Nephron (organoid): Measurements from ENCODE around the gene LIPC.

ENCODE experiments used
- H3K27ac Mint-ChIP-seq, 3 experiments: 2 replicates each; pipeline ENCODE4 v1.8.0; 2020; ENCODE audit warnings: mixed read lengths in 3 of 3, mild to moderate bottlenecking in 2 of 3, moderate library complexity in 1 of 3
- H3K27me3 Mint-ChIP-seq: 2 replicates; pipeline ENCODE4 v1.8.0; 2021; ENCODE audit warnings: low read depth, mild to moderate bottlenecking, moderate library complexity, mixed read lengths
- H3K36me3 Mint-ChIP-seq: 2 replicates; pipeline ENCODE4 v1.8.0; 2020; ENCODE audit warnings: low read depth, mixed read lengths
- H3K4me1 Mint-ChIP-seq: 2 replicates; pipeline ENCODE4 v1.8.0; 2020; ENCODE audit warnings: mixed read lengths
- H3K4me3 Mint-ChIP-seq, 3 experiments: 2 replicates each; pipeline ENCODE4 v1.8.0; 2020; ENCODE audit warnings: mild to moderate bottlenecking in 3 of 3, mixed read lengths in 3 of 3, moderate library complexity in 2 of 3
- H3K9me3 Mint-ChIP-seq: 2 replicates; pipeline ENCODE4 v1.8.0; 2020; ENCODE audit warnings: mixed read lengths
- TF ChIP-seq, protein P1 (sequence below), 3 experiments: fragments of 200-600 bp; sonication (generic); IDR thresholded peaks; one replicate each; pipeline ENCODE4 v1.5.0; 2021; ENCODE audit warnings: antibody characterized with exemption in 3 of 3; ENCODE audit not compliant: unreplicated experiment in 3 of 3

The LIPC gene

DNA sequence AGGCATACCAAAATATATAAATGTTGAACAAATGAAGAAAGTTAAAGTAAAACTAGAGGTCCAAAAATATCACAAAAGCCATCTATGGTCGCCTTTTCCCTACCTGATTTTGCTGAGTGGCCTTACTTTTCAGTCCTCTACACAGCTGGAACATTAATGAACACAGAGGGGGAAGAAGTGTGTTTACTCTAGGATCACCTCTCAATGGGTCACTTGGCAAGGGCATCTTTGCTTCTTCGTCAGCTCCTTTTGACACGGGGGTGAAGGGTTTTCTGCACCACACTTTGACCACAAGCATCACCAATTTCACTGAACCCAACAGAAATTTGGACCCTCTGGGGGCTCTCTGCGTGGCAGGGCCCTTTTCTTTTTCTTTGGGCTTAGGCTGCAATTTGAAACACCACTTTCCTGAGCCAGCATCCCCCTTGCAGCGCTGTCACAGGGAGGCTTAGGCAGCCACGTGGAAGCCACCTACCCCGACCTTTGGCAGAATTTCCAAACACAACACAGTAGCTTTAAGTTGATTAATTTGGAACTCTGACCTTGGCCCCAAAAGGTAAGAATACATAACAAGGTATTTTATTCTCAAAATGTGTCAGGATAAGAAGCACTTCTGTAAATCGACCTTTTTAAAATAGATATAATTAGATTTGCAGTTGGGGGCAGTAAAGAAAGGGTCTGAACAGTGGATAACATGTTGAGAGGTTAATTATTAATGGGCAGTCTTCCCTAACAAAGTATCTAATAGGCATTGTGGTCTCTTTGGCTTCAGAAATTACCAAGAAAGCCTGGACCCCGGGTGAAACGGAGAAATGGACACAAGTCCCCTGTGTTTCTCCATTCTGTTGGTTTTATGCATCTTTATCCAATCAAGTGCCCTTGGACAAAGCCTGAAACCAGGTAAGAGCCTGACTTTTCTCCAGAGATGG lies at the start of gene LIPC:
Gene LIPC (plus strand): TSS at position 771 of the 929 bp plus-strand sequence. CDS start 42 bp downstream, at position 813.
- no peaks in the 10 kb centered on the region for H3K36me3 Mint-ChIP-seq
- peak within 1 kb of the TSS; percentile 8 to 65 (median 32) for H3K27ac Mint-ChIP-seq
- TF ChIP-seq, protein P1, sequence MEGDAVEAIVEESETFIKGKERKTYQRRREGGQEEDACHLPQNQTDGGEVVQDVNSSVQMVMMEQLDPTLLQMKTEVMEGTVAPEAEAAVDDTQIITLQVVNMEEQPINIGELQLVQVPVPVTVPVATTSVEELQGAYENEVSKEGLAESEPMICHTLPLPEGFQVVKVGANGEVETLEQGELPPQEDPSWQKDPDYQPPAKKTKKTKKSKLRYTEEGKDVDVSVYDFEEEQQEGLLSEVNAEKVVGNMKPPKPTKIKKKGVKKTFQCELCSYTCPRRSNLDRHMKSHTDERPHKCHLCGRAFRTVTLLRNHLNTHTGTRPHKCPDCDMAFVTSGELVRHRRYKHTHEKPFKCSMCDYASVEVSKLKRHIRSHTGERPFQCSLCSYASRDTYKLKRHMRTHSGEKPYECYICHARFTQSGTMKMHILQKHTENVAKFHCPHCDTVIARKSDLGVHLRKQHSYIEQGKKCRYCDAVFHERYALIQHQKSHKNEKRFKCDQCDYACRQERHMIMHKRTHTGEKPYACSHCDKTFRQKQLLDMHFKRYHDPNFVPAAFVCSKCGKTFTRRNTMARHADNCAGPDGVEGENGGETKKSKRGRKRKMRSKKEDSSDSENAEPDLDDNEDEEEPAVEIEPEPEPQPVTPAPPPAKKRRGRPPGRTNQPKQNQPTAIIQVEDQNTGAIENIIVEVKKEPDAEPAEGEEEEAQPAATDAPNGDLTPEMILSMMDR (IDR thresholded peaks at IDR 0.05; ENCODE audit: unreplicated experiment in 3 of 3) = no peak
- peaks cover 27% of the 10 kb centered on the region for H3K4me1 Mint-ChIP-seq
- H3K9me3 Mint-ChIP-seq = no peaks in the 10 kb centered on the region
- peaks cover 20% of the 10 kb centered on the region for H3K27me3 Mint-ChIP-seq
- peak within 1 kb of the TSS in 1 of 3 experiments; percentile 2 for H3K4me3 Mint-ChIP-seq

DNA sequence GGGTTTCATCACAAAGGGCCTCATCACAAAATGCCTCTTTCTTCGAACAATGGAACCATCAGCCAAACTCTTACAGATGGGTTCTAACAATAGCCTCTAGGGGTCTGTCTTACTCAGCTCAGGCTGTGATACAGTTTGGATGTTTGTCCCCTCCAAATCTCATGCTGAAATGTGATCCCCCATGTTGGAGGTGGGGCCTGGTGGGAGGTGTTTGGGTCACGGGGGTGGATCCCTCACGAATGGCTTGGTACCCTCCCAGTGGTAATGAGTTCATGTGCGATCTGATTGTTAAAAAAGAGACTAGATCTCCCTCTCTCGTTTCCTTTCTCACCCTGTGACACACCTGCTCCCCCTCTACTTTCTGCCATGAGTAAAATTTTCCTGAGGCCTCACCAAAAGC lies 47.9 kb upstream of the LIPC start:
- H3K36me3 Mint-ChIP-seq = no peaks in the 10 kb centered on the region
- H3K27me3 Mint-ChIP-seq = no peaks in the 10 kb centered on the region

DNA sequence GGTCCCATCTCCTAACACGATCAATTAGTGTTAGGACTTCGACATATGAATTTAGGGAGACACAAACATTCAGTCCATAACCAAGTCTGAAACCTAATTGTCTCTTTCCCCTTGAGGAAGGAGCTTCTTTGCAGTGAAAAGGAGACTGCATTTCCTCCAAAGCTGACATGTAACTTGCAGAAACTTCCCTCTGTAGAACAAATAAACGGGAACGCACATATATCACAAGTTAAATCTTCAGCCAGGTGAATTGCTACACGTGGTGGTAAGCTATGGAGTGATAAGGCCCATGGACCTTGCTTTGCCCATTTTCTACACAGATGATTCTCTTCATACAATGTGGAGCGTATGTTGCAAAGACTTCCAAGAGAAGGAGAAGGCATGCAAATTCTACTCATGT lies 47.1 kb upstream of the LIPC start:
- H3K27me3 Mint-ChIP-seq = no peaks in the 10 kb centered on the region
- TF ChIP-seq, protein P1 (IDR thresholded peaks at IDR 0.05; ENCODE audit: unreplicated experiment in 3 of 3) = no peak
- H3K36me3 Mint-ChIP-seq = no peaks in the 10 kb centered on the region
- peaks cover 4% of the 10 kb centered on the region for H3K4me1 Mint-ChIP-seq
- H3K9me3 Mint-ChIP-seq = no peaks in the 10 kb centered on the region
- H3K27ac Mint-ChIP-seq = no peak overlapping the region
- no peak overlapping the region for H3K4me3 Mint-ChIP-seq

More for the DNA sequence above, 47.9 kb upstream of the LIPC start:
- no peak overlapping the region for H3K27ac Mint-ChIP-seq
- H3K9me3 Mint-ChIP-seq = no peaks in the 10 kb centered on the region
- H3K4me1 Mint-ChIP-seq = peaks cover 2% of the 10 kb centered on the region
- no peak overlapping the region for H3K4me3 Mint-ChIP-seq
- TF ChIP-seq, protein P1 (IDR thresholded peaks at IDR 0.05; ENCODE audit: unreplicated experiment in 3 of 3) = no peak

DNA sequence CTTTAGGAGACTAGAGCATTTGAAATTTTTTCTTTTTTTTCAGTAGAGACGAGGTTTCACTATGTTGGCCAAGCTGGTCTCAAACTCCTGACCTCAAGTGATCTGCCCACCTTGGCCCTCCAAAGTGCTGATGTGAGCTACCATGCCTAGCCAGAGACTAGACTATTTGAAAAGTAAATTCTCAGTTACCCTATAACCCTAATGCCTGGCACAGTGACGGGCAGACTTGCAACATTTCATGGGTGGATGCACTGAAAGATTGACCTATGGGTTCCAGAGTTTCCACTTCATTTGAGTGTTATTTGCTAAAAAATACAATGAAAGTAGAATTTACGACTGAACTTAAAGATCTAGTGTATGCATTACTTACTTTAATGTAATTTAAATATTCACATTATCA lies 45.7 kb upstream of the LIPC start:
- no peaks in the 10 kb centered on the region for H3K36me3 Mint-ChIP-seq
- no peak overlapping the region for H3K4me3 Mint-ChIP-seq
- H3K4me1 Mint-ChIP-seq = peaks cover 5% of the 10 kb centered on the region
- no peaks in the 10 kb centered on the region for H3K9me3 Mint-ChIP-seq
- no peak overlapping the region for H3K27ac Mint-ChIP-seq
- TF ChIP-seq, protein P1 (IDR thresholded peaks at IDR 0.05; ENCODE audit: unreplicated experiment in 3 of 3) = no peak
- H3K27me3 Mint-ChIP-seq = no peaks in the 10 kb centered on the region

DNA sequence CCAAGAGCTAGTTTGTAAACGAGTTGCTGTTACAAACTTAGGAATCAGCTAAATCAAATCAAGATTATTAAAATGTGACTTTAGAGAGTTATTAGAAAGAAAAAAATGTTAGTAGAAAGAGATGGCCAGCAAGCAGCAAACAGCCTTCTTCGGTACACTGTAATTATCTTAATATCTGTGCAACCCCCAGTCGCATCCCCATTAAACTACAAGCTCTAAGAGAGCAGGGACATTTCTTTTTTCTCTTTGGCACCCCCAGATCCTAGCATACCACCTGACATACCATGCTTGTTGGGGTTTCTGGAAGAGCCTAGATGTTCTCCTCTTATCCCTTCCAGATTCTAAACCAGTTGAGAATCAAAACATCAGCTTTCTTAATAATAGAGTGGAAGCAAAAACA lies 45.1 kb upstream of the LIPC start:
- H3K36me3 Mint-ChIP-seq = no peaks in the 10 kb centered on the region
- TF ChIP-seq, protein P1 (IDR thresholded peaks at IDR 0.05; ENCODE audit: unreplicated experiment in 3 of 3) = no peak
- H3K27me3 Mint-ChIP-seq = no peaks in the 10 kb centered on the region
- H3K4me3 Mint-ChIP-seq = no peak overlapping the region
- no peaks in the 10 kb centered on the region for H3K9me3 Mint-ChIP-seq
- H3K27ac Mint-ChIP-seq = no peak overlapping the region
- peaks cover 8% of the 10 kb centered on the region for H3K4me1 Mint-ChIP-seq
